A673 (cell line): ENCODE results near the gene TXNDC15.
"Not testable (repeated sequence)": the region's sequence is repeated elsewhere in the genome, so short reads cannot be mapped to it uniquely, and the experiment has no call there.

Source experiments
- CTCF ChIP-seq: fragments of 300-800, 200-600 bp; sonication (generic); conservative IDR thresholded peaks from 2 replicates; pipeline ENCODE4 v1.5.1; 2017; ENCODE audit warnings: low read depth, mild to moderate bottlenecking, antibody characterized with exemption, low read length, moderate library complexity, mixed read lengths
- EZH2 ChIP-seq: fragments of 200-600 bp; sonication (generic); IDR thresholded peaks from 2 replicates; pipeline ENCODE4 v1.6.1; 2017; ENCODE audit warnings: borderline replicate concordance, low read depth, mild to moderate bottlenecking, mixed read lengths, antibody characterized with exemption, low read length; ENCODE audit not compliant: poor library complexity, severe bottlenecking

- not testable (repeated sequence) for TF ChIP-seq CTCF, EZH2
Observed at GRCh38 chr5:134910752-134911151, 36.6 kb downstream of the TXNDC15 start.
